ENCODE results near the gene RFFL.

RFFL gene

GRCh38 chr17:34980353-34980680 is 83.2 kb downstream of the RFFL start, which contains the start of gene LIG3:
Gene LIG3 (plus strand): TSS chr17:34980512. CDS start chr17:34983006, 2,494 bp downstream.
- in situ Hi-C loops (cut with MboI; ENCODE audit: low sequenced_read_pairs), result no loop called here

- in situ Hi-C loops (cut with MboI; ENCODE audit: low sequenced_read_pairs), result no loop called here
Observed at GRCh38 chr17:34979650-34980352, 83.7 kb downstream of the RFFL start.

- in situ Hi-C loops (cut with MboI; ENCODE audit: low sequenced_read_pairs), result no loop called here
Observed at GRCh38 chr17:34979153-34979552, 84.4 kb downstream of the RFFL start.

- in situ Hi-C loops (cut with MboI; ENCODE audit: low sequenced_read_pairs), result no loop called here
Observed at GRCh38 chr17:34974794-34975785, 88.4 kb downstream of the RFFL start.

- in situ Hi-C loops (cut with MboI; ENCODE audit: low sequenced_read_pairs), result no loop called here
Observed at GRCh38 chr17:34974179-34974578, 89.3 kb downstream of the RFFL start.

GRCh38 chr17:34961093-34961911 is 102.2 kb downstream of the RFFL start, which contains the start of the genes CCT6B and ZNF830:
Gene CCT6B (minus strand): TSS chr17:34961460. CDS start chr17:34961393, 67 bp downstream.
Gene ZNF830 (plus strand): TSS chr17:34961540. CDS start chr17:34961567, 27 bp downstream.
- in situ Hi-C loops (cut with MboI; ENCODE audit: low sequenced_read_pairs), result no loop called here

- in situ Hi-C loops (cut with MboI; ENCODE audit: low sequenced_read_pairs), result no loop called here
Observed at GRCh38 chr17:34958438-34958837, 105.1 kb downstream of the RFFL start.
